ENCODE measurements around the gene ANO2.
"Not testable (repeated sequence)": the region's sequence is repeated elsewhere in the genome, so short reads cannot be mapped to it uniquely, and the experiment has no call there.

Gene ANO2

DNA sequence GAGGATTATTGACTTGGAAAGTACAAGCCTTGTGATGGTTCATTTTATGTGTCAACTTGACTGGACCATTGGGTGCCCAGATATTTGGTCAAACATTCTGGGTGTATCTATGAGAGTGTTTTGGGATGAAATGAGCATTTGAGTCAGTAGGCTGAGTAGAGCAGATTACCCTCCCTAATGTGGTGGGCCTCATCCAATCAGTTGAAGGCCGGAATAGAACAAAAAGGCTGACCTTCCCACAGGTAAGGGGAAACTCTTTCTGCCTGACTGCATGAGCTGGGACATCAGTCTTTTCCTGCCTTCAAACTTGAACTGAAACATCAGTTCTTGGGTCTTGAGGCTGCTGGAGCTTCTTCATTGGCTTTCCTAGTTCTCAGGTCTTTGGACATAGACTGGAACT, 98.1 kb downstream of the ANO2 start:
- Histone ChIP-seq H3K36me3 (ENCODE audit: control insufficient read depth, insufficient read depth, low read length) (no peaks in the 10 kb centered on the region), H3K4me1 (ENCODE audit: control insufficient read depth, insufficient read depth, low read length) (no peaks in the 10 kb centered on the region), H3K9me3 (ENCODE audit: control insufficient read depth, low read length) (no peaks in the 10 kb centered on the region), H3K27me3 (ENCODE audit: control insufficient read depth, insufficient read depth, low read length, poor library complexity, severe bottlenecking) (no peaks in the 10 kb centered on the region), H3K27ac (ENCODE audit: insufficient read depth, low read depth, low read length, poor library complexity, severe bottlenecking) (no peak overlapping the region), H3K4me3 (ENCODE audit: insufficient read depth, low read depth, low read length) (no peak overlapping the region)
- WGBS, 2 experiments = 92 to 94% methylated on average over 1 of the region's 1 CpG

GRCh38 chr12:5840944-5841343, 104.1 kb downstream of the ANO2 start:
- WGBS, 2 experiments = 89 to 92% methylated on average over 9 of the region's 9 CpGs
- Histone ChIP-seq H3K27me3 (ENCODE audit: control insufficient read depth, insufficient read depth, low read length, poor library complexity, severe bottlenecking) (no peaks in the 10 kb centered on the region), H3K27ac (ENCODE audit: insufficient read depth, low read depth, low read length, poor library complexity, severe bottlenecking) (no peak overlapping the region), H3K9me3 (ENCODE audit: control insufficient read depth, low read length) (no peaks in the 10 kb centered on the region), H3K4me1 (ENCODE audit: control insufficient read depth, insufficient read depth, low read length) (no peaks in the 10 kb centered on the region), H3K36me3 (ENCODE audit: control insufficient read depth, insufficient read depth, low read length) (no peaks in the 10 kb centered on the region), H3K4me3 (ENCODE audit: insufficient read depth, low read depth, low read length) (no peak overlapping the region)

DNA sequence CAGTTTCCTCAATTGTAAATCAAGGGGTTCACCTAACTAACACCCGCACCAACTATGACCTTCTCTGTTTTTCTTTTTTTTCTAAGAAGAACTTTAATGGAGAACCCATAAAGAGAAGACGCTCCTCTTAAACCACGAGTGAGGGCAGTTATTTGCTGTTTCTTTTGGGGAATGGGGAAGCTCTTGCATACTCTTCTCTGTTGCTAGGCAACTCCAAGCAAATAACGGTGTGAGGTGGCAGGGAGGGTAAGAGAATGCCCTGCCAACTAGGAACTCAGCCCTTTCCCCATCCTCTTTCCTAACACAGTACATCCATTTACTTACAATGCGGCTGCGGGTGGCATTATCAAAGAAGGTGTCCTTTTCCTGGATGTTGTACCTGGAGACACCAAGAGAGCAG, 114.9 kb downstream of the ANO2 start:
- no peaks in the 10 kb centered on the region for H3K9me3 ChIP-seq (ENCODE audit: control insufficient read depth, low read length)
- H3K27me3 ChIP-seq (ENCODE audit: control insufficient read depth, insufficient read depth, low read length, poor library complexity, severe bottlenecking) = no peaks in the 10 kb centered on the region
- peaks cover 5% of the 10 kb centered on the region for H3K4me1 ChIP-seq (ENCODE audit: control insufficient read depth, insufficient read depth, low read length)
- H3K4me3 ChIP-seq (ENCODE audit: insufficient read depth, low read depth, low read length) = no peak overlapping the region
- no peak overlapping the region for H3K27ac ChIP-seq (ENCODE audit: insufficient read depth, low read depth, low read length, poor library complexity, severe bottlenecking)
- no peaks in the 10 kb centered on the region for H3K36me3 ChIP-seq (ENCODE audit: control insufficient read depth, insufficient read depth, low read length)
- 60 to 62% methylated on average over 5 to 6 of the region's 6 CpGs for WGBS, 2 experiments

GRCh38 chr12:5827591-5827990, 117.5 kb downstream of the ANO2 start:
- Histone ChIP-seq H3K36me3 (ENCODE audit: control insufficient read depth, insufficient read depth, low read length) (no peaks in the 10 kb centered on the region), H3K27ac (ENCODE audit: insufficient read depth, low read depth, low read length, poor library complexity, severe bottlenecking) (no peak overlapping the region), H3K4me1 (ENCODE audit: control insufficient read depth, insufficient read depth, low read length) (peaks cover 5% of the 10 kb centered on the region), H3K27me3 (ENCODE audit: control insufficient read depth, insufficient read depth, low read length, poor library complexity, severe bottlenecking) (no peaks in the 10 kb centered on the region), H3K9me3 (ENCODE audit: control insufficient read depth, low read length) (no peaks in the 10 kb centered on the region), H3K4me3 (ENCODE audit: insufficient read depth, low read depth, low read length) (no peak overlapping the region)
- WGBS, 2 experiments = 60 to 66% methylated on average over 22 of the region's 22 CpGs

DNA sequence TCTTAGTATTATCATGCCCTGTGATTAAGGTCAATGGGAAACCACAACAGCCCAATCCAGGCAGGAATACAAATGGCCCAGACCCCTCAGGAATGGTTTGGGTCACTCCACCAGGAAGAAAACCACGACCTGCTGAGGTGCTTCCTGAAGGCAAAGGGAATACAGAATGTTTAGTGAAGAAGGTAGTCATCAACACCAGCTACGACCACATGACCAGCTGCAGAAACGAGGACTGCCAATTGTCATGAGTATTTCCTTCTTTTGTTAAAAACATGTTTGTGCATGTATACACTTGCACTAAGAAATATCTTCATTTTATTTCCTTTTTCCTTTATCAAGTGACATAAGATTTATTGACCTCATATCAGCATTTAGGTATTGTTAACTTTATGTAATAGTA, 119.3 kb downstream of the ANO2 start:
- not testable (repeated sequence) for H3K4me1 ChIP-seq (ENCODE audit: control insufficient read depth, insufficient read depth, low read length); H3K9me3 ChIP-seq (ENCODE audit: control insufficient read depth, low read length); H3K36me3 ChIP-seq (ENCODE audit: control insufficient read depth, insufficient read depth, low read length); H3K27ac ChIP-seq (ENCODE audit: insufficient read depth, low read depth, low read length, poor library complexity, severe bottlenecking); H3K27me3 ChIP-seq (ENCODE audit: control insufficient read depth, insufficient read depth, low read length, poor library complexity, severe bottlenecking); H3K4me3 ChIP-seq (ENCODE audit: insufficient read depth, low read depth, low read length)
- 89 to 90% methylated on average over 3 of the region's 3 CpGs for WGBS, 2 experiments

DNA sequence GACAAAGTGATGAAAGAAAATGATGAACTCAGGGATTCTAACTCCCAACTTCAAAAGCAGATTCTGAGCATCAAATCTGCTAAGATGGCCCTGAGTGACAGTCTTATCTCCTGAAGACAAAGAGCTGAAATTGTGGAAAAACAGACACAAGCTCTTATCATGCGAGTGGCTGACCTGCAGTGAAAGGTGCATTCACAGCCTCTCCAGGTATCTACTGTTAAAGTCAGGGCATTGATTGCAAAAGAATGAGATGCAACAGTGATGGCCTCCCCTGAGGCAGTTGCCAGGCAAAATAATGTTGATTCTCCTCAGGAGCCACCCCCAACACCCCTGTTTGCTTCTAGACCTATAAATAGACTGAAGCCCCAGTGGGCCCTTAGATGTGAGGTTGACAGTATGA, 126.2 kb downstream of the ANO2 start:
- not testable (repeated sequence) for H3K27ac ChIP-seq (ENCODE audit: insufficient read depth, low read depth, low read length, poor library complexity, severe bottlenecking); H3K4me1 ChIP-seq (ENCODE audit: control insufficient read depth, insufficient read depth, low read length); H3K4me3 ChIP-seq (ENCODE audit: insufficient read depth, low read depth, low read length); H3K9me3 ChIP-seq (ENCODE audit: control insufficient read depth, low read length); H3K27me3 ChIP-seq (ENCODE audit: control insufficient read depth, insufficient read depth, low read length, poor library complexity, severe bottlenecking); H3K36me3 ChIP-seq (ENCODE audit: control insufficient read depth, insufficient read depth, low read length)
- WGBS, 2 experiments = 88 to 92% methylated on average over 1 of the region's 1 CpG

DNA sequence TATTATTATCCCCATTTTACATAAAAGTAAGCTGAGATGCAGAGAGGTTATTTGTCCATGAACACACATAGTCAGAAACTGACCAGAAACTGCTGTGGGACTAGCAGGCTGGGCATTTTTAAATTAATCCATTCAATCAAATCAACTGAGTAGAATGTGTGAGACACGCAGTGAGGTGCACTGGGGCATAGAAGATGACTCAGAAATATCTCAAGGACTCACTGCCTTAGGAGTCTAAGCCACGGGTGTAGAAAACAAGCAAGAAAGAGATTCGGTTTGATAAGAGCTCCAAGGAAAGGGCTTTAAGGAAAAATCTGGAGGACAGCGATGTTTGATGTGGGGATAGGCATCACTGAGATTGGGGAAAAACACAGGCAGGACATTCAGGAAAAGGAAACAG, 127.8 kb downstream of the ANO2 start:
- H3K36me3 ChIP-seq (ENCODE audit: control insufficient read depth, insufficient read depth, low read length) = no peaks in the 10 kb centered on the region
- H3K9me3 ChIP-seq (ENCODE audit: control insufficient read depth, low read length) = no peaks in the 10 kb centered on the region
- no peak overlapping the region for H3K4me3 ChIP-seq (ENCODE audit: insufficient read depth, low read depth, low read length)
- H3K4me1 ChIP-seq (ENCODE audit: control insufficient read depth, insufficient read depth, low read length) = no peaks in the 10 kb centered on the region
- H3K27me3 ChIP-seq (ENCODE audit: control insufficient read depth, insufficient read depth, low read length, poor library complexity, severe bottlenecking) = no peaks in the 10 kb centered on the region
- WGBS, 2 experiments = 94% methylated on average over 4 of the region's 4 CpGs
- no peak overlapping the region for H3K27ac ChIP-seq (ENCODE audit: insufficient read depth, low read depth, low read length, poor library complexity, severe bottlenecking)

GRCh38 chr12:5809586-5809985, 135.5 kb downstream of the ANO2 start:
- 91 to 92% methylated on average over 9 of the region's 9 CpGs for WGBS, 2 experiments
- Histone ChIP-seq H3K4me3 (ENCODE audit: insufficient read depth, low read depth, low read length) (no peak overlapping the region), H3K9me3 (ENCODE audit: control insufficient read depth, low read length) (no peaks in the 10 kb centered on the region), H3K36me3 (ENCODE audit: control insufficient read depth, insufficient read depth, low read length) (no peaks in the 10 kb centered on the region), H3K4me1 (ENCODE audit: control insufficient read depth, insufficient read depth, low read length) (no peaks in the 10 kb centered on the region), H3K27me3 (ENCODE audit: control insufficient read depth, insufficient read depth, low read length, poor library complexity, severe bottlenecking) (no peaks in the 10 kb centered on the region), H3K27ac (ENCODE audit: insufficient read depth, low read depth, low read length, poor library complexity, severe bottlenecking) (no peak overlapping the region)

DNA sequence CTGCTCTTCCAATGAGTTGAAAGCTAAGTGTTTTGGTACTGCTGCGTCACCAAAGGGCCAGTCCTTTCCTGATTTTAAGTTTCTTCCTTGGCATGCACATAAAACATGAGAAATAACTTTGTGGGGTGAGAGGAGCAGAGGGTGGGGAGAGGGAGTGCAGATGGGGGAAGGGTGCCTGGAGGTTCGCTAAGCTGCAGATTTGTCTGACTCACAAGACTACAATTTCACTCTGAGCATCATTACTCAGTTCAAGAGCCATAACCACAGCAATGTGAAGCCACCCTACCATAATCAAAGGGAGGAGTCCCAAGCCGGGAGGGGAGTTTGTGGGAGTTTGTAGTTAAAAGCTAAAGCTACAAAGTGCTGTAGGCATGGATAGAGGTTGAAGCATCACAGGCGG, 136.1 kb downstream of the ANO2 start:
- Histone ChIP-seq H3K4me3 (ENCODE audit: insufficient read depth, low read depth, low read length) (no peak overlapping the region), H3K36me3 (ENCODE audit: control insufficient read depth, insufficient read depth, low read length) (no peaks in the 10 kb centered on the region), H3K27me3 (ENCODE audit: control insufficient read depth, insufficient read depth, low read length, poor library complexity, severe bottlenecking) (no peaks in the 10 kb centered on the region), H3K9me3 (ENCODE audit: control insufficient read depth, low read length) (no peaks in the 10 kb centered on the region), H3K4me1 (ENCODE audit: control insufficient read depth, insufficient read depth, low read length) (no peaks in the 10 kb centered on the region), H3K27ac (ENCODE audit: insufficient read depth, low read depth, low read length, poor library complexity, severe bottlenecking) (no peak overlapping the region)
- 90 to 97% methylated on average over 3 to 4 of the region's 4 CpGs for WGBS, 2 experiments

DNA sequence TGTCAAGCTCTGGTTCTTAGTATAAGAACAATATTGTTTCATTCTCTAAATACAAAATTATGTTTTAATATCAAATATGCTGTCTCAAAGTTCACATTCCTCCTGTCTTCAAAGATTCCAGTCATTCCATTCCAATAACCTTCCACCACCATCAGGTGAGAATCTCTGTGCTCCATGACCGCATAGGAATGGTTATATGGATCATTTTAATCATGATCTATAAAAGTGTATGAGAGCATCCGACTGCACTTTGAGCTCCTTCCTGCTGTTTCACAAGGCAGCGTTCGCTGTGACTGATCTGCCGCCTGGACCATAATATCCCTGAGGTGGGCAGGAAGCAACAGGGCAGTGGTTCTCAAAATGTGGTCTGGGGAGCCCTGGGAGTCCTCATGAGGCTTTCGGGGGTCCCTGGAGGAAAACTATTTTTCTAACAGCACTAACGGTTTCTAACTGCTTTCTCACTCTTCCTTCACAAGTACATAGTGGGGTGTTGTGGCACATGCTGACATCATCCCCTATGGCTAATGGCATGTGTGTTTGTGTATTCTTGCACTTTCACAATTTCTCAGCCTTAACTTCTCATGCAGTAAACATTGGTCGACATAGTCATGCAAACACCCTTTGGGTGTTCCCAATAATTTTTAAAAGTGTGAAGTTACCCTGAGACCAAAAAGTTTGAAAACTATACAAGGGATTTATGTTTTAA, 137.4 kb downstream of the ANO2 start:
- Histone ChIP-seq H3K27ac (ENCODE audit: insufficient read depth, low read depth, low read length, poor library complexity, severe bottlenecking) (no peak overlapping the region), H3K4me1 (ENCODE audit: control insufficient read depth, insufficient read depth, low read length) (no peaks in the 10 kb centered on the region), H3K4me3 (ENCODE audit: insufficient read depth, low read depth, low read length) (no peak overlapping the region), H3K9me3 (ENCODE audit: control insufficient read depth, low read length) (no peaks in the 10 kb centered on the region), H3K27me3 (ENCODE audit: control insufficient read depth, insufficient read depth, low read length, poor library complexity, severe bottlenecking) (no peaks in the 10 kb centered on the region), H3K36me3 (ENCODE audit: control insufficient read depth, insufficient read depth, low read length) (no peaks in the 10 kb centered on the region)
- 97 to 98% methylated on average over 8 of the region's 8 CpGs for WGBS, 2 experiments

DNA sequence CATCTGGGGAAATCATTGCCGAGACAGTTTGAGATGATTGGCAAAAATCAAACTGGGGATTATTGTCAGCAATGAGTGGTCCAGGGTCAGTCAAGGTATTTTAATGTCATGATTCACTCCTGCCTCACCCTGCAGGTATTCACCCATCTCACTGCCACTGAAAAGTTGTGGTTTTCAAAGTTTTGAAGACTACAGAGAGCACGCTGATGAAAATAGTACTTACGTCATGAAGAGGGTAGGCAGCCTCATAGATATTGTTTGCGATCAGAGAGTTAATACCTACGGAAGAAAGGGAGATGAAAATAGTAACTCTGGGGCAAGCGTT, 138.0 kb downstream of the ANO2 start:
- Histone ChIP-seq H3K4me3 (ENCODE audit: insufficient read depth, low read depth, low read length) (no peak overlapping the region), H3K27ac (ENCODE audit: insufficient read depth, low read depth, low read length, poor library complexity, severe bottlenecking) (no peak overlapping the region)
- 94 to 96% methylated on average over 6 of the region's 6 CpGs for WGBS, 2 experiments

More for the DNA sequence above, 138.0 kb downstream of the ANO2 start:
- Histone ChIP-seq H3K36me3 (ENCODE audit: control insufficient read depth, insufficient read depth, low read length) (no peaks in the 10 kb centered on the region), H3K27me3 (ENCODE audit: control insufficient read depth, insufficient read depth, low read length, poor library complexity, severe bottlenecking) (no peaks in the 10 kb centered on the region), H3K4me1 (ENCODE audit: control insufficient read depth, insufficient read depth, low read length) (no peaks in the 10 kb centered on the region), H3K9me3 (ENCODE audit: control insufficient read depth, low read length) (no peaks in the 10 kb centered on the region)
